Measurements from ENCODE around the gene LRRC10B. TPM values are rescaled to one million over a fixed set of nuclear protein-coding genes. Genes with fewer than 3 reads are reported as not detected.

LRRC10B gene
- total RNA-seq, 2 donors from 2014 or later = 3.0 to 4.2 TPM

GRCh38 chr11:61502522-61502921, 6.0 kb upstream of the LRRC10B start:
- no peak overlapping the region for H3K27ac ChIP-seq
- TF ChIP-seq CTCF (IDR thresholded peaks at IDR 0.05) = no peak
- DNase-seq (ENCODE audit: low spot score) (no peak), ATAC-seq (ENCODE audit: insufficient number of reproducible peaks, low FRiP score, low read depth) (no peak)
- no peaks in the 10 kb centered on the region for H3K36me3 ChIP-seq
- no peak overlapping the region for H3K4me3 ChIP-seq
- H3K9me3 ChIP-seq = no peaks in the 10 kb centered on the region
- no peaks in the 10 kb centered on the region for H3K4me1 ChIP-seq (ENCODE audit: control insufficient read depth in 1 of 2, low read depth in 2 of 2)
- H3K27me3 ChIP-seq (replicated peaks; ENCODE audit: insufficient read depth) = no peaks in the 10 kb centered on the region

- no peaks in the 10 kb centered on the region for H3K27me3 ChIP-seq (replicated peaks; ENCODE audit: insufficient read depth)
- no peak for TF ChIP-seq CTCF (IDR thresholded peaks at IDR 0.05)
- no peak for ATAC-seq (ENCODE audit: insufficient number of reproducible peaks, low FRiP score, low read depth)
- no peak overlapping the region for H3K4me3 ChIP-seq
- no peak for DNase-seq (ENCODE audit: low spot score)
- no peaks in the 10 kb centered on the region for H3K9me3 ChIP-seq
- H3K4me1 ChIP-seq (ENCODE audit: control insufficient read depth in 1 of 2, low read depth in 2 of 2) = no peaks in the 10 kb centered on the region
- no peak overlapping the region for H3K27ac ChIP-seq
- no peaks in the 10 kb centered on the region for H3K36me3 ChIP-seq
Measured at GRCh38 chr11:61503135-61503770, 5.3 kb upstream of the LRRC10B start.

- no peaks in the 10 kb centered on the region for H3K9me3 ChIP-seq
- no peak for TF ChIP-seq CTCF (IDR thresholded peaks at IDR 0.05)
- no peak for DNase-seq (ENCODE audit: low spot score)
- no peak overlapping the region for H3K27ac ChIP-seq
- H3K27me3 ChIP-seq (replicated peaks; ENCODE audit: insufficient read depth) = no peaks in the 10 kb centered on the region
- H3K36me3 ChIP-seq = no peaks in the 10 kb centered on the region
- no peak overlapping the region for H3K4me3 ChIP-seq
- ATAC-seq (ENCODE audit: insufficient number of reproducible peaks, low FRiP score, low read depth) = no peak
- H3K4me1 ChIP-seq (ENCODE audit: control insufficient read depth in 1 of 2, low read depth in 2 of 2) = peaks cover 5 to 12% of the 10 kb centered on the region in 2 donors
Measured at GRCh38 chr11:61505106-61505505, 3.4 kb upstream of the LRRC10B start.

- H3K9me3 ChIP-seq = no peaks in the 10 kb centered on the region
- DNase-seq (ENCODE audit: low spot score) (no peak), ATAC-seq (ENCODE audit: insufficient number of reproducible peaks, low FRiP score, low read depth) (no peak)
- no peak overlapping the region for H3K4me3 ChIP-seq
- no peak for TF ChIP-seq CTCF (IDR thresholded peaks at IDR 0.05)
- no peak overlapping the region for H3K27ac ChIP-seq
- peaks cover 5 to 18% of the 10 kb centered on the region in 2 donors for H3K4me1 ChIP-seq (ENCODE audit: control insufficient read depth in 1 of 2, low read depth in 2 of 2)
- no peaks in the 10 kb centered on the region for H3K36me3 ChIP-seq
- H3K27me3 ChIP-seq (replicated peaks; ENCODE audit: insufficient read depth) = no peaks in the 10 kb centered on the region
Measured at GRCh38 chr11:61505640-61506155, 2.9 kb upstream of the LRRC10B start.

- no peak for ATAC-seq (ENCODE audit: insufficient number of reproducible peaks, low FRiP score, low read depth)
- H3K27me3 ChIP-seq (replicated peaks; ENCODE audit: insufficient read depth) = no peaks in the 10 kb centered on the region
Measured at GRCh38 chr11:61507012-61507768, 1.4 kb upstream of the LRRC10B start.

More at GRCh38 chr11:61507012-61507768, 1.4 kb upstream of the LRRC10B start:
- Histone ChIP-seq H3K9me3 (no peaks in the 10 kb centered on the region), H3K4me3 (no peak overlapping the region), H3K36me3 (no peaks in the 10 kb centered on the region), H3K4me1 (ENCODE audit: control insufficient read depth in 1 of 2, low read depth in 2 of 2) (peaks cover 5 to 24% of the 10 kb centered on the region in 2 donors), H3K27ac (no peak overlapping the region)
- no peak for TF ChIP-seq CTCF (IDR thresholded peaks at IDR 0.05)
- DNase-seq (ENCODE audit: low spot score) = no peak

All from thoracic aorta (tissue), 2 donors.